OCI-LY1 (cell line): ENCODE results near the gene TMEM178A.
"Not testable (repeated sequence)": the region's sequence is repeated elsewhere in the genome, so short reads cannot be mapped to it uniquely, and the experiment has no call there.

Experiments used
- H2AFZ ChIP-seq: fragments of 200-600 bp; sonication (generic), shearing (Covaris generic); 2 replicates; pipeline ENCODE4 v1.6.0; 2014; ENCODE audit warnings: antibody characterized with exemption, mild to moderate bottlenecking, low read length
- H3F3A ChIP-seq: fragments of 200-600 bp; sonication (generic), shearing (Covaris generic); 2 replicates; pipeline ENCODE4 v1.6.0; 2014; ENCODE audit warnings: mild to moderate bottlenecking, antibody characterized with exemption, low read length, moderate library complexity; ENCODE audit not compliant: insufficient read depth
- H3K27ac ChIP-seq: fragments of 200-600 bp; sonication (generic); 2 replicates; pipeline ENCODE4 v1.5.1; 2014; ENCODE audit warnings: low read length, mixed run types, mild to moderate bottlenecking, low read depth; ENCODE audit not compliant: poor library complexity, severe bottlenecking
- H3K27me3 ChIP-seq: fragments of 200-600 bp; sonication (generic); 2 replicates; pipeline ENCODE4 v1.6.0; 2014; ENCODE audit warnings: antibody characterized with exemption, mild to moderate bottlenecking, low read length, moderate library complexity; ENCODE audit not compliant: insufficient read depth
- H3K36me3 ChIP-seq: fragments of 200-600 bp; sonication (generic); 2 replicates; pipeline ENCODE4 v1.6.1; 2014; ENCODE audit warnings: mild to moderate bottlenecking, antibody characterized with exemption, low read length, moderate library complexity, mixed read lengths; ENCODE audit not compliant: insufficient read depth
- H3K4me1 ChIP-seq: fragments of 200-600 bp; sonication (generic); 2 replicates; pipeline ENCODE4 v1.5.1; 2014; ENCODE audit warnings: mild to moderate bottlenecking, low read length, moderate library complexity; ENCODE audit not compliant: insufficient read depth, severe bottlenecking
- H3K4me2 ChIP-seq: fragments of 200-600 bp; sonication (generic), shearing (Covaris generic); 2 replicates; pipeline ENCODE4 v1.6.1; 2014; ENCODE audit warnings: low read length
- H3K4me3 ChIP-seq: fragments of 200-600 bp; sonication (generic); 2 replicates; pipeline ENCODE4 v1.5.1; 2014; ENCODE audit warnings: low read length, low read depth, mild to moderate bottlenecking, mixed read lengths; ENCODE audit not compliant: poor library complexity, severe bottlenecking
- H3K79me2 ChIP-seq: fragments of 200-600 bp; shearing (Covaris generic); 2 replicates; pipeline ENCODE4 v1.6.1; 2016; ENCODE audit warnings: mixed run types, low read length, mixed read lengths; ENCODE audit not compliant: insufficient read depth
- H3K9ac ChIP-seq: fragments of 200-600 bp; sonication (generic), shearing (Covaris generic); 2 replicates; pipeline ENCODE4 v1.6.1; 2014; ENCODE audit warnings: mild to moderate bottlenecking, low read length, mixed read lengths
- H3K9me2 ChIP-seq: fragments of 200-600 bp; sonication (generic), shearing (Covaris generic); 2 replicates; pipeline ENCODE4 v1.6.1; 2014; ENCODE audit warnings: low read depth, mild to moderate bottlenecking, low read length, mixed read lengths
- H3K9me3 ChIP-seq: fragments of 200-600 bp; shearing (Covaris generic); 2 replicates; pipeline ENCODE4 v1.6.1; 2014; ENCODE audit warnings: low read length, mixed read lengths
- H4K20me1 ChIP-seq: fragments of 200-600 bp; sonication (generic), shearing (Covaris generic); 2 replicates; pipeline ENCODE4 v1.6.0; 2016; ENCODE audit warnings: mild to moderate bottlenecking, low read length; ENCODE audit not compliant: insufficient read depth
- CTCF ChIP-seq: fragments of 200-600 bp; sonication (generic), shearing (Covaris generic); IDR thresholded peaks from 2 replicates; pipeline ENCODE4 v1.5.1; 2017; ENCODE audit warnings: mild to moderate bottlenecking, antibody characterized with exemption, low read length, moderate library complexity, mixed read lengths
- EZH2 ChIP-seq: fragments of 200-600 bp; sonication (generic), shearing (Covaris generic); IDR thresholded peaks from 2 replicates; pipeline ENCODE4 v1.8.0; 2017; ENCODE audit warnings: borderline replicate concordance, mixed run types, mild to moderate bottlenecking, antibody characterized with exemption, low read length, moderate library complexity, mixed read lengths

Gene TMEM178A

GRCh38 chr2:39650468-39650867, 15.2 kb upstream of the TMEM178A start:
- Histone ChIP-seq H3K9ac (no peak overlapping the region), H3K9me3 (peaks cover 2% of the 10 kb centered on the region; the same call in 1 of the 2 replicates), H4K20me1 (no peaks in the 10 kb centered on the region), H3K9me2 (no peaks in the 10 kb centered on the region), H2AFZ (no peak overlapping the region), H3K4me2 (no peak overlapping the region), H3K4me3 (no peak overlapping the region), H3K27ac (no peak overlapping the region), H3K36me3 (no peaks in the 10 kb centered on the region), H3K27me3 (no peaks in the 10 kb centered on the region), H3F3A (no peaks in the 10 kb centered on the region), H3K4me1 (no peaks in the 10 kb centered on the region), H3K79me2 (no peaks in the 10 kb centered on the region)
- no peak for TF ChIP-seq EZH2
- TF ChIP-seq CTCF: no peak

DNA sequence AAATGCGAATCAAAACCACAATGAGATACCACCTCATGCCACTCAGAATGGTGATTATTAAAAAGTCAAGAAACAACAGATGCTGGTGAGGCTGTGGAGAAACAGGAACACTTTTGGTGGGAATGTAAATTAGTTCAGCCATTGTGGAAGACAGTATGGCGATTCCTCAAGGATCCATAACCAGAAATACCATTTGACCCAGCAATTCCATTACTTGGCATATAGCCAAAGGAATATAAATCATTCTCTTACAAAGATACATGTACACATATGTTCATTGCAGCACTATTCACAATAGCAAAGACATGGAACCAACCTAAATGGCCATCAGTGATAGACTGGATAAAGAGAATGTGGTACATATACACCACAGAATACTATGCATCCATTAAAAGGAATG, 9.5 kb upstream of the TMEM178A start:
- H3K4me3 ChIP-seq, H3K9ac ChIP-seq, H3K36me3 ChIP-seq, H3K27ac ChIP-seq, H2AFZ ChIP-seq, H3K4me1 ChIP-seq, H3K27me3 ChIP-seq, H3K9me3 ChIP-seq, H4K20me1 ChIP-seq, H3K79me2 ChIP-seq, H3K4me2 ChIP-seq, H3K9me2 ChIP-seq, H3F3A ChIP-seq: not testable (repeated sequence)

DNA sequence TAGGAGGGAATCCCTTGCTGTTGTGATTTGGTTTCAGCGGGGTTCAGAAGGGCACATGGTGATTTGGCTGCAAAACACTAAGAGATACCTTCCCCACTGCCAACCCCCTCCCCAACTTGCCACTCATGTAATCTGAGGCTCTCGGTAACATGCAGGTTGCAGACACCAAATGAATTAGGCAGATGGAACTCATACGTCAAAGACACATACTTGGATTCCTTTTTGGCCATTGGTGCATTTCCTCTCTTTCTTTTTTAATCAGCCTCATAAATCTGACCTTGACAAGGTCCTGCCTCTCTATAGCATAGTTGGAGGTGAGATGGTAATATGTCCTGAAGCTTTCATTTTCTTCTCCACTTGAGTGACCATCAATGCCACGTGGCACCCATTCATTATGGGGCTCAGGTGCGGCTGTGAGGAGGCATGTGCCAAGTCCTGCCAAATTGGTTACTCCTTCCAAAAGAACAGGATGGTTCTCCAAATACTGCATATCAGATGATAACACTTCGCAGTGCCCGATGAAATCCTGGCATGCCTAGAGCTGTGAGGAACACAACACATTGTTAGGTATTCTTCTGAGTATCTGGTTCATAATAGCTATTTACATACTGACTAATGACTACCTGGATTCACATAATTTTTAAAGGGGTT, 8.3 kb upstream of the TMEM178A start:
- H3K79me2 ChIP-seq: no peaks in the 10 kb centered on the region
- no peaks in the 10 kb centered on the region for H3K4me1 ChIP-seq
- H3K4me2 ChIP-seq: no peak overlapping the region
- no peak overlapping the region for H2AFZ ChIP-seq
- H3K36me3 ChIP-seq: no peaks in the 10 kb centered on the region
- no peaks in the 10 kb centered on the region for H3K9me2 ChIP-seq
- H3K27ac ChIP-seq: no peak overlapping the region
- no peaks in the 10 kb centered on the region for H4K20me1 ChIP-seq
- TF ChIP-seq CTCF: no peak
- no peak for TF ChIP-seq EZH2
- no peak overlapping the region for H3K9ac ChIP-seq
- H3K4me3 ChIP-seq: no peak overlapping the region
- no peaks in the 10 kb centered on the region for H3F3A ChIP-seq
- no peaks in the 10 kb centered on the region for H3K27me3 ChIP-seq
- H3K9me3 ChIP-seq: peaks cover 2% of the 10 kb centered on the region; the same call in 1 of the 2 replicates

DNA sequence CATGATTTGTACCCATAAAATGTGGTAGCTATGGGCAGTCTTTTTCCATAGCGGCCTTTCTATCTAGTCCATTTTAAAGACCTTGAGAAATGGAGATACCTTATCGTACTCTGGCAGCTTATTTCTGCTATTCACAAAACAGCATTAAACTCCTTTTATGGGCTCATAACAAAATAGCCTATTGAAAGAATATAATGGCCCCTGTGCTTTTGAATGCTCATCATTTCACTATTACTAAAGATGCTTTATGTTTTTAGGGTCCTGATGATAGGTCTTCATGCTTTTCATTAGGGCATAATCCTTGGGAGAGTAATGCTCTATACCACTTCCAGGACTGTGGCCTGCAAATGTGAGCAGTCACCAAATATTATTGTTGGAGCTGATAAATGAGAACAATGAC, 7.3 kb upstream of the TMEM178A start:
- H3K36me3 ChIP-seq: no peaks in the 10 kb centered on the region
- peaks cover 2% of the 10 kb centered on the region; the same call in 1 of the 2 replicates for H3K9me3 ChIP-seq
- H3K27ac ChIP-seq: no peak overlapping the region
- no peak overlapping the region for H3K4me2 ChIP-seq
- no peaks in the 10 kb centered on the region for H3K9me2 ChIP-seq
- H3K4me3 ChIP-seq: no peak overlapping the region
- no peak overlapping the region for H3K9ac ChIP-seq
- no peaks in the 10 kb centered on the region for H4K20me1 ChIP-seq
- H3F3A ChIP-seq: no peaks in the 10 kb centered on the region
- no peaks in the 10 kb centered on the region for H3K4me1 ChIP-seq
- no peaks in the 10 kb centered on the region for H3K79me2 ChIP-seq
- no peaks in the 10 kb centered on the region for H3K27me3 ChIP-seq
- no peak overlapping the region for H2AFZ ChIP-seq
- TF ChIP-seq CTCF (no peak), EZH2 (no peak)
